ENCODE results near the gene ADAM10.

The ADAM10 gene

DNA sequence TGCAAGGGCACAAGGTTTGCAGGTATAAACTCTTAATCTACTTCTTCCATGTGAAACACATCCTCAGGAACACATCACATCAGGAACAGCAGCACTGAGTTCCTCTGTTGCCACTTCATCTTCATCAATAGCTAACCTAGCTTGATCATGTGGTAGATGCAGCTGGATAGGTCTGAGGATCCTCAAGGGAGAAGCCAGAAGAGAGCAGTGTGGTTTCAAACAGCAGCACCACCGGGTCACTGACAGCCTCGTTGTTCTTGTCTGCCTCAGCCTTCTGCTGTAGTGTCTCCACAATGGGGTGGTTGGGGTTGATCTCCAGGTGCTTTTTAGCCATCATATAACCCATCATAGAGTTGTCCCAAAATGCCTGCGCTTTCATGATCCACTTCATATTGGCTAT is 58.8 kb downstream of the ADAM10 start:
- DNase-seq (ENCODE audit: low read depth): no peak
- H3K9me3 ChIP-seq (ENCODE audit: control insufficient read depth, low read length): no peaks in the 10 kb centered on the region
- H3K36me3 ChIP-seq (ENCODE audit: control insufficient read depth, insufficient read depth, low read length, severe bottlenecking): peaks cover 10% of the 10 kb centered on the region
- H3K27me3 ChIP-seq (replicated peaks; ENCODE audit: control insufficient read depth, insufficient read depth, low read length): no peaks in the 10 kb centered on the region
- peaks cover 9% of the 10 kb centered on the region for H3K4me1 ChIP-seq (ENCODE audit: control insufficient read depth, insufficient read depth, low read length)
- no peak overlapping the region for H3K9ac ChIP-seq (ENCODE audit: low read length)
- no peak overlapping the region for H3K4me3 ChIP-seq (ENCODE audit: low read length)

- no peak for DNase-seq (ENCODE audit: low read depth)
- no peaks in the 10 kb centered on the region for H3K9me3 ChIP-seq (ENCODE audit: control insufficient read depth, low read length)
- peaks cover 8% of the 10 kb centered on the region for H3K4me1 ChIP-seq (ENCODE audit: control insufficient read depth, insufficient read depth, low read length)
- no peaks in the 10 kb centered on the region for H3K27me3 ChIP-seq (replicated peaks; ENCODE audit: control insufficient read depth, insufficient read depth, low read length)
- no peak overlapping the region for H3K9ac ChIP-seq (ENCODE audit: low read length)
- H3K4me3 ChIP-seq (ENCODE audit: low read length): no peak overlapping the region
- peaks cover 10% of the 10 kb centered on the region for H3K36me3 ChIP-seq (ENCODE audit: control insufficient read depth, insufficient read depth, low read length, severe bottlenecking)
Observed at GRCh38 chr15:58689646-58690045, 59.9 kb downstream of the ADAM10 start.

- DNase-seq (ENCODE audit: low read depth): no peak
- Histone ChIP-seq H3K27me3 (replicated peaks; ENCODE audit: control insufficient read depth, insufficient read depth, low read length) (no peaks in the 10 kb centered on the region), H3K9me3 (ENCODE audit: control insufficient read depth, low read length) (no peaks in the 10 kb centered on the region), H3K9ac (ENCODE audit: low read length) (no peak overlapping the region), H3K4me3 (ENCODE audit: low read length) (no peak overlapping the region), H3K36me3 (ENCODE audit: control insufficient read depth, insufficient read depth, low read length, severe bottlenecking) (no peaks in the 10 kb centered on the region), H3K4me1 (ENCODE audit: control insufficient read depth, insufficient read depth, low read length) (no peaks in the 10 kb centered on the region)
Observed at GRCh38 chr15:58686286-58686685, 63.2 kb downstream of the ADAM10 start.

DNA sequence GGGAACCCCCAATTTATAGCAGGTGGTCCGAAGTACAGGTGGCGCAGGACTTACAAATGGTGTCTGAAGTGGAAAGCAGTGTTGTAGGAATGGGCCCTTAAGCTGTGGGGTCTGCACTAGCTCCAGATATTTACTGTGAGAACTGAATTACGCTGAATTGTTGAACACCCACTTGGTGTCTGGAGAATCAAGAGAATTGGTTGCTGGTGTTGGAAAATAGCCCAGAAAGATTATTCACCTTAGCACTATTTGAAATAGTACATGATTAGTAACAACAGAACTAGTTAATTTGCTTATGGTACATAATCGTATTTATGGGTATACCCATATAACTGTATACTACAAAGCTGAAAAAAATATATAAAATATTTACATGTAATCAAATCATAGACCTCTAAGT is 64.8 kb downstream of the ADAM10 start:
- Histone ChIP-seq H3K9ac (ENCODE audit: low read length) (no peak overlapping the region), H3K4me1 (ENCODE audit: control insufficient read depth, insufficient read depth, low read length) (no peaks in the 10 kb centered on the region), H3K4me3 (ENCODE audit: low read length) (no peak overlapping the region), H3K9me3 (ENCODE audit: control insufficient read depth, low read length) (no peaks in the 10 kb centered on the region), H3K36me3 (ENCODE audit: control insufficient read depth, insufficient read depth, low read length, severe bottlenecking) (peaks cover 2% of the 10 kb centered on the region), H3K27me3 (replicated peaks; ENCODE audit: control insufficient read depth, insufficient read depth, low read length) (no peaks in the 10 kb centered on the region)
- no peak for DNase-seq (ENCODE audit: low read depth)

DNA sequence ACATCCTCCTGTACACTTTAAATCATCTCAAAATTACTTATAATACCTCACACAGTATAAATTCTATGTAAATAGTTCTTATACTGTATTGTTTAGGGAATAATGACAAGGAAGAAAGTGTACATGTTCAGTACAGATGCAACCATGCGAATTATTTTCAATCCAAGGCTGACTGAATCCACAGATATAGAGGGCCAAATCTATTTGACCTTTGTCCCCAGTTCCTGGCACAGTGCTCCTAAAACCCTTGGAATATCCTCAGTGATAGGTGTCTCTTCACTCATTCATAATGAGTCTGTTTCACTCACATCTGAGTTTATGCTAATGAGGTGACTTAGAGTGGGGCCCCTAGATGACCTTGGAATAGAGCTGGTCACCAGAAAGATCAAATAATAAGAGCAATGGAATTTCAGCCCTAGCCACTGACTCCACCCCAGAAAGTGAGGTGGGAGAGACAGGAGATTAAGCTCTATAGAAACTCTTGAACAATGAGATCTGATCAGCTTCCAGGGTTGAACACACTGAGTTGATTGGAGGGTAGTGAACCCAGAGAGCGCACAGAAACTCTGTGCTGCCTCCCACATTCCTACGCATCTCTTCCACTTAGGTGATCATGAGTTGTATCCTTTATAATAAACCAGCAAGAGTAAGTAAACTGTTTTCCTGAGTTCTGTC is 65.3 kb downstream of the ADAM10 start:
- H3K9ac ChIP-seq (ENCODE audit: low read length): no peak overlapping the region
- DNase-seq (ENCODE audit: low read depth): no peak
- H3K4me1 ChIP-seq (ENCODE audit: control insufficient read depth, insufficient read depth, low read length): no peaks in the 10 kb centered on the region
- H3K36me3 ChIP-seq (ENCODE audit: control insufficient read depth, insufficient read depth, low read length, severe bottlenecking): peaks cover 6% of the 10 kb centered on the region
- H3K4me3 ChIP-seq (ENCODE audit: low read length): no peak overlapping the region
- H3K9me3 ChIP-seq (ENCODE audit: control insufficient read depth, low read length): no peaks in the 10 kb centered on the region
- H3K27me3 ChIP-seq (replicated peaks; ENCODE audit: control insufficient read depth, insufficient read depth, low read length): no peaks in the 10 kb centered on the region

DNA sequence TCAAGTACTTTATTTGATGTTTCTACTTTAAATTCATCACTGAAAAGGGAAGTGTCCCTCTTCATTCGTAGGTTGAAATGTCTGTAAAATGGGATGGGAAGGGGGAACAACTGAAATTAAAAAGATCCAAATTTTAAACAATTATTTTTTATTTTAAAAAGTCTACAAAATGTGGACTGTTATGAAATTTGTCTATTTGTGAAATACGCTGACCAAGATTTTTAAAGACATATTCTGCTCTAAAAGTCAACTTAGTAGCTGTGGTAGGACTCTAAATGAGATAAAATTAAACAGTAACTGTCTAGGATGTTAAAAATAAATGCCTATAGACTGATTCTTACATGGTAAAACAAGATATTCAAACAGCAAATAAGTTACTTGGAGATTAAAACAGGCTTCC is 67.3 kb downstream of the ADAM10 start:
- Histone ChIP-seq H3K27me3 (replicated peaks; ENCODE audit: control insufficient read depth, insufficient read depth, low read length) (no peaks in the 10 kb centered on the region), H3K4me1 (ENCODE audit: control insufficient read depth, insufficient read depth, low read length) (no peaks in the 10 kb centered on the region), H3K4me3 (ENCODE audit: low read length) (no peak overlapping the region), H3K9me3 (ENCODE audit: control insufficient read depth, low read length) (no peaks in the 10 kb centered on the region), H3K9ac (ENCODE audit: low read length) (no peak overlapping the region), H3K36me3 (ENCODE audit: control insufficient read depth, insufficient read depth, low read length, severe bottlenecking) (peaks cover 17% of the 10 kb centered on the region)
- no peak for DNase-seq (ENCODE audit: low read depth)

DNA sequence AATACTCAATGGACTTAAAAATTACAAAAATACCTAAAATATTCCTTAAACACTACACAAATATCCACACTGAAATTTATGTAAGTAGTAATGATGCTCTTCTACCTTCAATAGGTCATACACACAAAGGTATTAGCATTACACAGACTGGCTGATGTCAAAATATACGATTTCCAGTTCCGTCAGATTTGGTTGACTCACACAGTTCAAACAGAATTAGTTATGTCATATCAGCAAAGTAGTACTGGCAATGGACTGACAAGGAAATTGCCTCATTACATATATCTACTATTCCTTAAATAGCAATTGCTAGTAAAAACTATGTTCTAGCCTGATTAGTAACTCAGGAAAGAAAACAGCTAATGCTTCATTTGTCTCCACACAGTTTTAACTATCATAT is 70.8 kb downstream of the ADAM10 start:
- Histone ChIP-seq H3K27me3 (replicated peaks; ENCODE audit: control insufficient read depth, insufficient read depth, low read length) (no peaks in the 10 kb centered on the region), H3K4me3 (ENCODE audit: low read length) (no peak overlapping the region), H3K9me3 (ENCODE audit: control insufficient read depth, low read length) (no peaks in the 10 kb centered on the region), H3K9ac (ENCODE audit: low read length) (no peak overlapping the region), H3K4me1 (ENCODE audit: control insufficient read depth, insufficient read depth, low read length) (no peaks in the 10 kb centered on the region), H3K36me3 (ENCODE audit: control insufficient read depth, insufficient read depth, low read length, severe bottlenecking) (peaks cover 17% of the 10 kb centered on the region)
- DNase-seq (ENCODE audit: low read depth): no peak

GRCh38 chr15:58677426-58677825 is 72.1 kb downstream of the ADAM10 start:
- DNase-seq (ENCODE audit: low read depth): peak; percentile 3
- Histone ChIP-seq H3K36me3 (ENCODE audit: control insufficient read depth, insufficient read depth, low read length, severe bottlenecking) (peaks cover 17% of the 10 kb centered on the region), H3K4me1 (ENCODE audit: control insufficient read depth, insufficient read depth, low read length) (no peaks in the 10 kb centered on the region), H3K9me3 (ENCODE audit: control insufficient read depth, low read length) (no peaks in the 10 kb centered on the region), H3K27me3 (replicated peaks; ENCODE audit: control insufficient read depth, insufficient read depth, low read length) (no peaks in the 10 kb centered on the region), H3K9ac (ENCODE audit: low read length) (no peak overlapping the region), H3K4me3 (ENCODE audit: low read length) (no peak overlapping the region)

- peaks cover 17% of the 10 kb centered on the region for H3K36me3 ChIP-seq (ENCODE audit: control insufficient read depth, insufficient read depth, low read length, severe bottlenecking)
- H3K4me1 ChIP-seq (ENCODE audit: control insufficient read depth, insufficient read depth, low read length): no peaks in the 10 kb centered on the region
- H3K9ac ChIP-seq (ENCODE audit: low read length): no peak overlapping the region
- no peak overlapping the region for H3K4me3 ChIP-seq (ENCODE audit: low read length)
- H3K9me3 ChIP-seq (ENCODE audit: control insufficient read depth, low read length): no peaks in the 10 kb centered on the region
- H3K27me3 ChIP-seq (replicated peaks; ENCODE audit: control insufficient read depth, insufficient read depth, low read length): no peaks in the 10 kb centered on the region
- no peak for DNase-seq (ENCODE audit: low read depth)
Observed at GRCh38 chr15:58676766-58677165, 72.7 kb downstream of the ADAM10 start.

- H3K36me3 ChIP-seq (ENCODE audit: control insufficient read depth, insufficient read depth, low read length, severe bottlenecking): no peaks in the 10 kb centered on the region
- no peak for DNase-seq (ENCODE audit: low read depth)
- H3K4me3 ChIP-seq (ENCODE audit: low read length): no peak overlapping the region
- no peaks in the 10 kb centered on the region for H3K27me3 ChIP-seq (replicated peaks; ENCODE audit: control insufficient read depth, insufficient read depth, low read length)
- H3K9me3 ChIP-seq (ENCODE audit: control insufficient read depth, low read length): no peaks in the 10 kb centered on the region
- peaks cover 9% of the 10 kb centered on the region for H3K4me1 ChIP-seq (ENCODE audit: control insufficient read depth, insufficient read depth, low read length)
- H3K9ac ChIP-seq (ENCODE audit: low read length): no peak overlapping the region
Observed at GRCh38 chr15:58671186-58671585, 78.3 kb downstream of the ADAM10 start.

- Histone ChIP-seq H3K9me3 (ENCODE audit: control insufficient read depth, low read length) (no peaks in the 10 kb centered on the region), H3K27me3 (replicated peaks; ENCODE audit: control insufficient read depth, insufficient read depth, low read length) (no peaks in the 10 kb centered on the region), H3K36me3 (ENCODE audit: control insufficient read depth, insufficient read depth, low read length, severe bottlenecking) (peaks cover 11% of the 10 kb centered on the region), H3K4me3 (ENCODE audit: low read length) (no peak overlapping the region), H3K4me1 (ENCODE audit: control insufficient read depth, insufficient read depth, low read length) (peaks cover 9% of the 10 kb centered on the region), H3K9ac (ENCODE audit: low read length) (no peak overlapping the region)
- DNase-seq (ENCODE audit: low read depth): no peak
Observed at GRCh38 chr15:58669108-58669507, 80.4 kb downstream of the ADAM10 start.

GRCh38 chr15:58666957-58667356 is 82.5 kb downstream of the ADAM10 start:
- Histone ChIP-seq H3K9ac (ENCODE audit: low read length) (no peak overlapping the region), H3K36me3 (ENCODE audit: control insufficient read depth, insufficient read depth, low read length, severe bottlenecking) (peaks cover 31% of the 10 kb centered on the region), H3K4me3 (ENCODE audit: low read length) (no peak overlapping the region), H3K4me1 (ENCODE audit: control insufficient read depth, insufficient read depth, low read length) (peaks cover 9% of the 10 kb centered on the region), H3K27me3 (replicated peaks; ENCODE audit: control insufficient read depth, insufficient read depth, low read length) (no peaks in the 10 kb centered on the region), H3K9me3 (ENCODE audit: control insufficient read depth, low read length) (no peaks in the 10 kb centered on the region)
- peak; percentile 65 for DNase-seq (ENCODE audit: low read depth)
